GM06990 (cell line): Measurements from ENCODE around the gene CLASP1.

Experiments used
- DNase-seq: peaks from one replicate; pipeline ENCODE4 v3.0.0-alpha.2; 2011; ENCODE audit not compliant: insufficient read length; ENCODE audit errors: extremely low read depth
- H3K27me3 ChIP-seq: replicated peaks from 2 replicates; pipeline ENCODE4 v1.6.0; 2011; ENCODE audit warnings: low read length; ENCODE audit not compliant: control insufficient read depth, insufficient read depth
- H3K36me3 ChIP-seq: 2 replicates; pipeline ENCODE4 v1.5.1; 2011; ENCODE audit warnings: low read length; ENCODE audit not compliant: control insufficient read depth, insufficient read depth
- H3K4me3 ChIP-seq: replicated peaks from 2 replicates; pipeline ENCODE4 v1.5.1; 2011; ENCODE audit warnings: low read depth, mild to moderate bottlenecking, control low read depth, low read length
- CTCF ChIP-seq: IDR thresholded peaks from 2 replicates; pipeline ENCODE4 v1.5.1; 2011; ENCODE audit warnings: low read length, control low read depth, mild to moderate bottlenecking, inconsistent platforms; ENCODE audit not compliant: insufficient read depth, poor library complexity, severe bottlenecking

Gene CLASP1

GRCh38 chr2:121359170-121359569 is 290.1 kb downstream of the CLASP1 start:
- DNase-seq = no peak
- TF ChIP-seq CTCF = no peak
- no peak overlapping the region for H3K4me3 ChIP-seq
- H3K36me3 ChIP-seq = peaks cover 31% of the 10 kb centered on the region
- H3K27me3 ChIP-seq = no peaks in the 10 kb centered on the region

- Histone ChIP-seq H3K27me3 (no peaks in the 10 kb centered on the region), H3K4me3 (no peak overlapping the region), H3K36me3 (peaks cover 32% of the 10 kb centered on the region)
- no peak for DNase-seq
- TF ChIP-seq CTCF = no peak
These were observed 291.0 kb downstream of the CLASP1 start for GRCh38 chr2:121358291-121358690.

GRCh38 chr2:121356058-121356640 is 293.1 kb downstream of the CLASP1 start:
- DNase-seq = no peak

GRCh38 chr2:121355488-121355887 is 293.8 kb downstream of the CLASP1 start:
- Histone ChIP-seq H3K4me3 (no peak overlapping the region), H3K36me3 (peaks cover 36% of the 10 kb centered on the region), H3K27me3 (no peaks in the 10 kb centered on the region)
- no peak for DNase-seq
- TF ChIP-seq CTCF = no peak

More at GRCh38 chr2:121356058-121356640, 293.1 kb downstream of the CLASP1 start:
- Histone ChIP-seq H3K27me3 (no peaks in the 10 kb centered on the region), H3K36me3 (peaks cover 33% of the 10 kb centered on the region), H3K4me3 (no peak overlapping the region)
- peak; percentile 71 for TF ChIP-seq CTCF

- H3K36me3 ChIP-seq = peaks cover 40% of the 10 kb centered on the region
- no peak for DNase-seq
- H3K27me3 ChIP-seq = no peaks in the 10 kb centered on the region
- H3K4me3 ChIP-seq = no peak overlapping the region
- no peak for TF ChIP-seq CTCF
These were observed 297.5 kb downstream of the CLASP1 start for GRCh38 chr2:121351521-121352318.
